CD4-positive, alpha-beta T cell treated with Interleukin-2 at 100 ng/mL for 4 hours (primary cell): Measurements from ENCODE around the gene C1QL4.
"Not testable (repeated sequence)": the region's sequence is repeated elsewhere in the genome, so short reads cannot be mapped to it uniquely, and the experiment has no call there.

ENCODE experiments used
- DNase-seq: peaks from one replicate; pipeline ENCODE4 v3.0.0-alpha.2; 2020; ENCODE audit warnings: low spot score

C1QL4 gene

DNA sequence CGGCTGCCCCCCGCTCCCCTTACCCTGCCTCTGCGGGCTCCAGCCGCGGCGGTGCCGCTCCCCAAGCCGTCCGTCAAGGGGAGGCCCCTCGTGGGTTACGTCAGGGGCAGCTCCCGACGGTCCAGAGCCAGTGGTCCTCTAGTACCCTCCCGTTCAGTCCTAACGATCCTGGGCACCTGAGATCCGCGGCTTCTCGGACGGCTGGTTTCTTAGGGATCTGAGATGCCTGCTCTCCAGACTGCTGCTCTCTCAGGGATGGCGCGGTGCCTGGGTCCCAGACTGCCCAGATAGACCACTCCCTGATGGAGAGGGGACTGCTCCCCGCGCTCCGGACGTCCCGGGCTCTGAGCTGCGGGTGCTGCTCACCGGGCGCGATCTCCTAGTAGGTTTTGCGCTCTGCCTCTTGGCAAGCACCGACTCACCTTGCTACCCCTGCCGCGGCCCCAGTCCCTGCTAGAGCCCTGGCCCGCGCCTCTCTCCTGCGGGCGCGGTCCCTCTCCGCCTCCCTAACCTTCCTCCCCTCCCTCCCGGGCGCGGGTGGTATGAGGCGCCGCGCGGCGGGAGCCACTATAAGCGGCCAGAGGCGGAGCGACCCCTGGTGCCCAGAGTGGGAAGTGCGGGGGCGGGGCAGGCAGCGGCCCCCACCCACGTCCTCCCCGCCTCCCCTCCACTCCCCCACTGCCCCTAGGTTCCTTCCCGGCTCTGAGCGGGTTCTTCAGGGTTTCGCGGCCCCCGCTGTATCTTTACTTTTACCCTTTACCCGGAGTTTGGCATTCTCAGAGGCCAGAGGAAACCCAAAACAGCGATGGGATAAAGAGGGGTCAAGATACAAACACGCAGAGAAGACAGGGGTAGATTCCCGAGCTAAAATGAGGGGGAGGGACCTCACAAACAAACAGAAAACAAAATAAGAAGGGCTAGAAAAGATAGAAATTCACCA, at the start of gene C1QL4:
TSS of gene C1QL4 (minus strand) at position 544 of the 940 bp plus-strand sequence. CDS start 711 bp downstream, outside the sequence.
- peak; percentile 87 for DNase-seq

DNA sequence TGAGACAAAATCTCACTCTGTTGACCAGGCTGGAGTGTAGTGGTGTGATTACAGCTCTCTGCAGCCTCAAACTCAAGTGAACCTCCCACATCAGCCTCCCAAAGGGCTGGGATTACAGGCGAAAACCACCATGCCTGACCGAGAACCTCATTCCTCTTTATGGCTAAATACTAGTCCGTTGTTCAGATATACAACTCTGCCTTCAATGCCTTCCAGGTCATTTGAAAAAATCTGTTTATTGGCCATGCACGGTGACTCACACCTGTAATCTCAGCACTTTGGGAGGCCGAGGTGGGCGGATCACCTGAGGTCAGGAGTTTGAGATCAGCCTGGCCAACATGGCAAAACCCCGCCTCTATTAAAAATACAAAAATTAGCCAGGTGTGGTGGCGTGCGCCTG, 43.2 kb upstream of the C1QL4 start:
- not testable (repeated sequence) for DNase-seq

GRCh38 chr12:49377386-49377785, 40.4 kb upstream of the C1QL4 start:
- DNase-seq, result no peak

GRCh38 chr12:49375406-49375805, 38.4 kb upstream of the C1QL4 start:
- DNase-seq, result no peak

- no peak for DNase-seq
Measured at GRCh38 chr12:49370539-49370938, 33.6 kb upstream of the C1QL4 start.

- DNase-seq, result no peak
Measured at GRCh38 chr12:49369411-49370145, 32.6 kb upstream of the C1QL4 start.

DNA sequence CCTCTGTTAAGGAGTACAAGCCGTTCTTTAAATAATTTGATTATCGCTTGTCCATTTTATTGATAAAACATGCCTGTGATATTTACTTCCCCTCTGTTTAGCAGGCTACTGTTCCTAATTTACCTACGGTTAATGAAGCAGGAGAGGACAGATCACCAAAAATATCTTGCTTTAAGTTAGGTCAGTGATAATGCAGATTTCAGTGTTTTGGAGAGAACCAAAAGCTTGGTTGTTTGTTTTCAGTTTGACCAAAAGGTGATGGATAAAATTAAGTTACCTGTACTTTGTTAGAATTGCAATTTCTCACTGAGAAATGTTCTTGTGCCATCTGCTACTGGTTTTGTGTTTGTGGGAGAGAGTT, 31.2 kb upstream of the C1QL4 start:
- DNase-seq, result no peak

DNA sequence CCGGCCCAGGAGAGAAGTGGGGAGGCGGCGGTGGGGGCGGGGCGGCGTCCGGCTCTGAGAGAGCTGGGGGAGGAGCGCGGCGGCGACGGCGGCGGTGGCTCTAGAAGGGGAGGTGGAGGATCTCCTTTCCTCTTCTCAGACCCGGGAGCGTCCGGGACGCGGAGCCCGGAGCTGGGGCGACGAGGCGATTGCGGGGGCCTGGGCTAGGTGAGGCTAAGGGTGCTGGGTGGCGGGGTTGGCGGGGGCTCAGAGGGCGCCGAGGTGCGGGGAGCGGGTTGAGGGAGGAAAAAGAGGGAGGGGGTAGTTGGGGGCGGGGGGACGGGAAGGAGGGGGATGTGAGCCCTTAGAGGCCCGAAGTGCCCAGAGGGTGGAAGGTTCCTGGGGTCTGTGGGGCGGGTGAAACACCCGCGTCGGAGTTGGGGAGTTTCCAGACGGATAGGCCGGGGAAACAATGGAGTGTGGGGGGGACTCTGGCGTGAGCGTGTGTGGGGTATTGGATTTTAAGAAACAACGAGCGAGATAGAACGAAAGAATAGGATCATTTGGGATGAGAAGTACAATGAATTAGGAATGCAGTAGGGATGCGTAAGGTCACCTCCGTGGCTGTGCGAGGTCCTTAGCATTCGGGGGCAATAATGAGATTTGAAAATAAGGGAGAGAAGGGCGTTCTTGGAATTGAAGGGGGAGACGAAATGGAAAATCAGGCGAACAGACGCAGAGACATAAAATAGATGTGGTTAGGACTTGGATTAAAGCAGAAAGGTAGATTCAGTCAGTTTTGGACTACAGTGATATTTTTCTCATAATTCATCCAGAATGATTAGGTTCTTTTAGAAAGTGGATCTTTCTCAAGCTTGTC, 30.6 kb upstream of the C1QL4 start, which contains the start of gene SPATS2:
TSS of gene SPATS2 (plus strand) at position 82 of the 859 bp plus-strand sequence. CDS start 93,551 bp downstream, outside the sequence.
- no peak for DNase-seq

DNA sequence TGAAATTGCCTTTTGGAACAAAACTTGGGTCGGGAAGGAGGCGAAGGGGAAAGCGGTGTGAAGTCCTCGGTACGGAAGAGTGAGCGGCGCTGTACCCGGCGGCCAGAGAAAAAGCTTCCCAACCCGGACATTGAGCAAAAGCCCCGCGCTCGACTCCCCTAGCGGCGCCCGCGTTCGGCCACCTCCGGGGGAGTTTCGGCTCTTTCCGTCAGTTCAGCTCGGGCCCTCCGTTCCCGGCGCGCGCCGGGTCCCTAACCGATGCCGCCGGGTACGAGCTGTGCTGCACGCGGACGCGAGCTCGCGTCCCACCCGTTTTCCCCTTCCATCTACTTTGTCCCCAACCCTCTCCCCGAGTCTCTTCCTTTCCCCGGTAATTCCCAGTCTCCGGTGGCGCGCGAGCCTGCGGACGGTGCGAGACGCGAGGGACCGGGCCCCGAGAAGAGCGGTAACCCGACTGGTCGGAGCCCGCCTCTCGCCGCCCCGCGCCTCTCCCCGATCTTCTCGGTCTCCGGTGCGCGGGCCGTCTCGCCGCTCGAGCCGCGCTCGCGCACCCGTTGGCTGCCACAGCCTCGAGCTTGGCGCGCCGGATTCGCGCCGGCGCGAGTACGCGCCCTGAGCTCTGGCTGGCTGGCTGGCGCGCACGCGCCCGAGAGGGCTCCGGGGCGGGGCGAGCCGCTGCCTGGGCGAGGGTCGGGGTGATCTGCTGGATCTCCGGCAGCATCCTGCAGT, 29.8 kb upstream of the C1QL4 start:
- peak; percentile 82 for DNase-seq

DNA sequence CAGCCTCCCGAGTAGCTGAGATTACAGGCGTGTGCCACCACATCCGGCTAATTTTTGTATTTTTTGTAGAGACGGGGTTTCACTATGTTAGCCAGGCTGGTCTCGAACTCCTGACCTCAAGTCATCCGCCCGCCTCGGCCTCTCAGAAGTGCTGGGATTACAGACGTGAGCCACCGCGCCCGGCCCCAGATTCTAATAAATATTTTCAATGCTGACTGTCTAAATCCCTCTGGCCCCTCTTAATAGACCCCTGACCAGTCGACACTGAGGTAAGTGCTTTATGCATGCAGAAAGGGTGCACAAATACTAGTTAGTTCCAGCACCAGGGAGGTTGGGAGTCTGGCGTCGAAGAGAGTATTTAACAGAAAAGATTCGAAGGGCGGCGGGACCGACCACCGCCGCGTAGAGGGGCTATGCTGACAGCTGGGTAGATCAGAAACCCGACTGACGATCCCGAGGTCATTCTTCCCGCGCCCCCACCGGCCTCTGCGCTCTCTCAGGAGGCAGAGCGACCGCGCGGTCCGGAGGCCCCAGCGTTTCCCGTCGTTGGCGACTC, 29.2 kb upstream of the C1QL4 start:
- DNase-seq, result no peak

- DNase-seq, result no peak
Measured at GRCh38 chr12:49365542-49365941, 28.6 kb upstream of the C1QL4 start.

DNA sequence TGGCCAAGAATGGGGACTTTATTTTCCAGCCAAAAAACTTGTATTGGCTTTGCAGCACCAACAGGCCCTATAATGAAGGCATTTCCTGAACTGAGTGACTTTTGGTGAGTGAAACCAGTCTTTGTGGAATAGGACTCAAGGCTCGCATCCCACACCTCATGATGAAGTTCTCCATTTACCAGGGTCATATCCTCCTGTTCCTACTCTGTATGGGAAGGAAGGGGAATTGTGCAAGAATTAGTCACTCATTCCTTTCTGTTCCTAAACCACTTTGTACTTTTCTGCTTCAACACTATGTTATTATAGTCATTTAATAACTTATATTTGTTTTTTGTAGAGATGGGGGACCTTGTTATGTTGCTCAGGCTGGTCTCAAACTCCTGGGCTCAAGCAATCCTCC, 28.0 kb upstream of the C1QL4 start:
- no peak for DNase-seq

DNA sequence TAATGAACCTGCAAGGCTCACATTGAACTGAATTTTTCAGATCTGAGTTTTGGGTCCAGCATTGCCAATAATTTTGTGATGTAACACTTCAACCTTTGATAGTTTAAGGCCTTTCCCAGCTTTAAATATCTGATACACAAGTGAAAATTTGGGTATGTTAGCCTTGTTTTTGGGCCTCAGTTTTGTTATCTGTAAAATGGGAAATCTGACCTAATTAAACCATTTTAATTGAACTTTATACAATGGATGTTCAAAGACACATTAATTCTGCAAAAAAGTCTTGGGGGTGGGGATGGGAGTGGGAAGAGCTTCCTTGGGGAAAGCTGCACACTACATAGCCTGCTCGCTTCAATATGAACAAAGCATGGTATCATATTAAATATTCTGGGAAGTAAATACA, 25.1 kb upstream of the C1QL4 start:
- no peak for DNase-seq

GRCh38 chr12:49359671-49360070, 22.7 kb upstream of the C1QL4 start:
- no peak for DNase-seq

- DNase-seq, result peak; percentile 72
Measured at GRCh38 chr12:49358483-49359141, 21.6 kb upstream of the C1QL4 start.

GRCh38 chr12:49357103-49357678, 20.2 kb upstream of the C1QL4 start:
- DNase-seq, result peak; percentile 30

GRCh38 chr12:49355913-49356312, 18.9 kb upstream of the C1QL4 start:
- no peak for DNase-seq

GRCh38 chr12:49352351-49352750, 15.4 kb upstream of the C1QL4 start:
- no peak for DNase-seq

- no peak for DNase-seq
Measured at GRCh38 chr12:49349266-49349665, 12.3 kb upstream of the C1QL4 start.

DNA sequence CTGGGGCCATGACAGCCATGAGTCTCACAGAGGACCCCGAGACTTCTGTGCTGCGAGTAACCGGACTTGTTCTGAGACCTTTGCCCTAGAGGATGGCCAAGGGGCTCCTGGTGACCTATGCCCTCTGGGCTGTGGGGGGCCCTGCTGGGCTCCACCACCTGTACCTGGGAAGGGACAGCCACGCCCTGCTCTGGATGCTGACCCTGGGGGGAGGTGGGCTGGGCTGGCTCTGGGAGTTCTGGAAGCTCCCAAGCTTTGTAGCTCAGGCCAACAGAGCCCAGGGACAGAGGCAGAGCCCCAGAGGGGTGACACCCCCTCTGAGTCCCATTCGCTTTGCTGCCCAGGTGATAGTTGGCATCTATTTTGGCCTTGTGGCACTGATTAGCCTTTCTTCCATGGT, 11.8 kb upstream of the C1QL4 start:
- no peak for DNase-seq
